HTR-8/SVneo (cell line): Measurements from ENCODE around the gene SNX32.
"Not testable (repeated sequence)": the region's sequence is repeated elsewhere in the genome, so short reads cannot be mapped to it uniquely, and the experiment has no call there.

ENCODE experiments used
- DNase-seq: peaks from one replicate; pipeline ENCODE4 v3.0.0; 2011; ENCODE audit warnings: low spot score, mixed read lengths; ENCODE audit not compliant: insufficient read length
- FAIRE-seq: peaks from 2 replicates; lab custom pipeline; 2011; peaks lifted over from hg19 to GRCh38; lab: Jason Lieb, UNC

The SNX32 gene

DNA sequence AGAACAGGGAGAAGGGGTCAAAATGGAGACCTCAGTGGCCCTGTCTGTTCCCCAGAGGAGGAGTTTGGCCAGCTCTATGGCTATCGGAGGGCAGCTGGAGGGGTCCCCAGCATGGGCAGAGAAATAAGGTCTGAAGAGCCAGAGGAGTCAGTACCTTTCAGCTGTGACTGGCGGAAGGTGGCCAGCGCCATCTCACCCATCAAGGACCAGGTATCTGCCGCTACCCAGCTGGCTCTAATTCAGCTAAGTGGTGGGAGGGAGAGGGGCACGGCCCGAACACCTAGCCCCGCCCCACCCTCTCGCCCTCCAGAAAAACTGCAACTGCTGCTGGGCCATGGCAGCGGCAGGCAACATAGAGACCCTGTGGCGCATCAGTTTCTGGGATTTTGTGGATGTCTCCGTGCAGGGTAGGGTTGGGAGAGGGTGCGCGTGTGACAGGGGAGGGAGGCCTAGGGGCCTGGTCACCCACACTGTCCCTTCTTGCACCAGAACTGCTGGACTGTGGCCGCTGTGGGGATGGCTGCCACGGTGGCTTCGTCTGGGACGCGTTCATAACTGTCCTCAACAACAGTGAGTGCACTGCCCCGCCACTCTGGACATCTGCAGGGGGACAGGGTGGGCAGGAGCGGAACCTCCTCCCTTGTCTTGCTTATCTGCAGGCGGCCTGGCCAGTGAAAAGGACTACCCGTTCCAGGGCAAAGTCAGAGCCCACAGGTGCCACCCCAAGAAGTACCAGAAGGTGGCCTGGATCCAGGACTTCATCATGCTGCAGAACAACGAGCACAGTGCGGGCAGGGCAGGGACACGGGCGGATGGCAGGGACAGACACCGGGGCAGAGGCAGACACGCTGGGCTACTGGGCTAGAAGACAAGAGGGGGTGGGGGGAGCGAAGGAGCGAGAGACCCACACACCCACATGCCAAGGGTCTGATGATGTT, 48.6 kb downstream of the SNX32 start:
- no peak for DNase-seq
- FAIRE-seq = peak; percentile 83

DNA sequence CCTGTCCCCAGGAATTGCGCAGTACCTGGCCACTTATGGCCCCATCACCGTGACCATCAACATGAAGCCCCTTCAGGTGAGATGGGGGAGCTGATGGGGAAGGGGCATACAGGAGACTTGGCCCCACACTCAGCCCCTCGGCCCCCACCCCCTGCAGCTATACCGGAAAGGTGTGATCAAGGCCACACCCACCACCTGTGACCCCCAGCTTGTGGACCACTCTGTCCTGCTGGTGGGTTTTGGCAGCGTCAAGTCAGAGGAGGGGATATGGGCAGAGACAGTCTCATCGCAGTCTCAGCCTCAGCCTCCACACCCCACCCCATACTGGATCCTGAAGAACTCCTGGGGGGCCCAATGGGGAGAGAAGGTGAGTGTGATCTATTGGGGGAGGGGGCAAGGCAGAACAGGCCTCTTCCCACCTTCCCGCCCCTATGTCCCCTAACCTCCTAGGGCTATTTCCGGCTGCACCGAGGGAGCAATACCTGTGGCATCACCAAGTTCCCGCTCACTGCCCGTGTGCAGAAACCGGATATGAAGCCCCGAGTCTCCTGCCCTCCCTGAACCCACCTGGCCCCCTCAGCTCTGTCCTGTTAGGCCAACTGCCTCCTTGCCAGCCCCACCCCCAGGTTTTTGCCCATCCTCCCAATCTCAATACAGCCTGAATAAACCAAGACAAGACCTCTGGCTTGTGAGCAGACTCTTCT, 49.4 kb downstream of the SNX32 start:
- FAIRE-seq (peak; percentile 46), DNase-seq (no peak)

DNA sequence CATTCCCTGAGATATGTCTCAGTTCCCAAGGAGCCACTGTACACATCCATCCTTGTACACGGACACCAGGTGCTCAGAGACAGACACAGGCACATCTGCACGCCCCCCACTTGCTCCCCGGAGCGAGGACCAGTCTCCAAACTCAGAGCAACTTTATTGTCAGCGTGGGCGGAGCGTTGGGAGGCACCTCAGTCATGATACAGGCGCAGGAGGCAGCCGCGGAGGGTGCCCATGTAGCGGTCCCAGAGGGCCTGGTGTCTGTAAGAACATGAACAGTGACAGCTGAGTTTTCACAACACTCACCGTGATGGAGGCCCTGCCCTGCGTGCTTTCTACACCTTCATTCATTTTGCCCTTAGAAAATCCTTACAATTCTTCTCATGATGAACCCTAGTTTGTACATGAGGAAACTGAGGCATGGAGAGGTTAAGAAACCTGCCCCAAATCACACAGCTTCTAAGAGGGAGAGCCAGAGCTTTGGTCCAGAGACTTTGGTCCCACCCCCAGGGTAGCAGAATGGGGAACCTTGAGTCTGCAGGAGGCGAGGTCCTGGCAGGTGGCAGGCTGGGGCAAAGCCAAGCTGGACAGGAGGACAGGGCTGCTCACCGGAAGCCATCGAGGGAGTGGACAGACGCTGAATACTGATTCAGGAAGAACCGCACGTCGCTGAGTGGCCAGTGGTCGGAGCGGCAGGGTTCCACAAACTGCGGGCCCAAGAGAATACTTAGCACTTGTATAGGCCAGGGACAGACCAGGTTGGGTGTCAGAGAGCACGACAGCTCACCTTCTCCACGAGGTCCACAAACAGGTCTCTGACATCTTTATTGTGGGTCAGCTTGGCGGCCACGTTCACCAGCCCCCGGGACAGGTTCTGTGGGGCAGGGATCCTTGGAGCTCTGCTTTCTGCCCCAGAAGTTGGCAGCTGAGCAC, 50.3 kb downstream of the SNX32 start:
- DNase-seq (no peak), FAIRE-seq (peak; percentile 4)

DNA sequence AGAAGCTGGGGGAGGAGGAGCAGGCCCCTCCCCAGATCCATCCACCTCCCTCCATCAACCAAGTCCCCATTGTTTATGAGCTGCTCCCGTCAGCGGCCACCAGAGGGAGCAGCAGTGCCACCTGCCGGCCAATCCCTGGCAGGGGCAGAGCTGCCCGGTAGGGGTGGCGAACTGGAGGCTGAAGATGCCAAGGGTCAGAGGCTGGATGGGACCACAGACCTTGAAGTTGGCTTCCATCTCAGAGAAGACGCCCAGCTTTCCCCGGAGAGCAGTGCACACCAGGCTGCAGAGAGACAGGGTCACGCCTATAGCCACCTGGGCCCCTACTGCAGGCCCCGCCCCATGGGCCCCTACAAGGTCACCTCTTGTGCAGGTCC, 50.9 kb downstream of the SNX32 start:
- peak; percentile 98 for FAIRE-seq

DNA sequence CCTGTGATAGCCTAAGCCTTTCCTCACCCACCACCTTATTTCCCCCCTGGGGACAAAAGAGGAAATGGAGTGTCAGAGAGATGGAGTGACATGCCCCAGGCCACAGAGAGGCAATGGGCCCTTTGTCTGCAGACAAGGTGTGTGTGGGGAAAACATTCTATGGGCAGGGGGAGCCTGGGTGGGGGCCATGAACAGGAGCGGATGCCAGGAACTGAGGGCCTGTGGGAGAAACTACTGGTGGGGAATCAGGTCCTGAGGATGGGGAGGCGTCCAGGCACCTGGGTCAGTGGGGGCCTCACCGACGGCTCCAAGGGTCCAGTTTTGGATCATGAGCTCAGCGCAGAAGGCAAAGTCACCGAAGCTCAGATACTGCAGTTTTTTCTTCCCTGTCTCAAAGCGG, 51.5 kb downstream of the SNX32 start:
- DNase-seq (no peak), FAIRE-seq (peak; percentile 13)

More for the DNA sequence above, 50.9 kb downstream of the SNX32 start:
- peak; percentile 90 for DNase-seq

DNA sequence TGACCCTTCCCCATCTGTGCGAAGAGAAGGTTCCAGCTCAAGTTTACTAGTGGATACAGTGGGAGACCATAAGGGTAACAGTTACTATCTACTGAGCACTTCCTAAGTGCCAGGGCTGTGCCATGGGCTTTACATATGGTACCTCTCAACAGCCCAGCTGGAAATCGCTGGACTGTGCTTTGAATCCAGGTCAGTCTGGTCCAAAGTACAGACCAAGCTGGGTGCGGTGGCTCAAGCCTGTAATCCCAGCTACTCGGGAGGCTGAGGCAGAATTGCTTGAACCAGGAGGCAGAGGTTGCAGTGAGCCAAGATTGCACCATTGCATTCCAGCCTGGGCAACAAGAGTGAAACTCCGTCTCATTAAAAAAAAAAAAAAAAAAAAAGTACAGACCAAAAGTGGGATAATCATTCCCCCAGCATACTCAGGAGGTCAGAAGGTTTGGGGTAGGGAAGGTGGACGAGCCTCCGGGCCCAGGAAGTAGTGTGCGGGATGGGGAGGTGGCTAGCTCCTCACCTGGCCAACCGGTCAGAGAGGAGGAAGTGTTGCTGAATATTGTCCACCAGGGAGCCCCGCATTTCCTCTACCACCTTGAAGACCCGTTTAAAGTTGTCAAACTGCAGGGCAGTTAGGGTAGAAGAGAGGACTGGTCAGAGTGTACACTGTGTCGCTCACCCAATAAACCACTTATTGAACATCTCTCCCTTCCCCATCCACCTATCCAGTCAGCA, 52.2 kb downstream of the SNX32 start:
- DNase-seq (no peak), FAIRE-seq (no peak)

DNA sequence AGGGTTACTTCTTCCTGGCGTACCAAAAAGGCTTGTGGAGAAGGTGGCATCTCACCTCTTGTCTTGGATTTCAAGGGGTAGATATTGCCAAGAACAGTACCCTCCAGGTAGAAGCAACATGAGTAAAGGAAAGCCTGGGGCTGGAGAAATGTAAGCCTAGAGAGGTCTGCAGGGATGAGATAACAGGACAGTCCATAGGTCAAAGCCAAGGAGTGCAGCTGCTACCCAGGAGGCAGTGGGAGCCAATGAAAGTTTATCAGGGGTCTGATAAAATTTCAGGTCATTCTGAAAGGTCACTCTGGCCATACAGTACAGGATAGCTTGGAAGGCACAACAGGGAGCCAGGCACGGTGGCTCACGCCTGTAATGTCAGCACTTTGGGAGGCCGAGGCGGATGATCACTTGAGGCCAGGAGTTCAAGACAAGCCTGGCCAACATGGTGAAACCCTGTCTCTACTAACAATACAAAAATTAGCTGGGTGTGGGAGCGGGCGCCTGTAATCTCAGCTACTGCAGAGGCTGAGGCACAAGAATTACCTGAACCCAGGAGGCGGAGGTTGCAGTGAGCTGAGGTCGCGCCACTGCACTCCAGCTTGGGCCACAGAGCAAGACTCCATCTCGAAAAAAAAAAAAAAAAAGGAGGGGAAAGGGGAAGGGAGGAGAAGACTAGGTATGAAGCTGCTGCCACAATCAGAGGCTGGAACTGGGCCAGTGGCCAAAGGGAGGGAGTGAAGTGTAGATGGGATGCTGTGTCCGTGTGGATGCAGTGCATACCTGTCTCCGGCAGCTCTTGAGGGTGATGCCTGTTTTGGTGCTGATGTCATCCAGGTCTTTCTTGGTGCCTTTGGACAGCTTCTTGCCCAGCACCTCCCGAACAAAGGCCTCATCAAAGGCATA, 53.3 kb downstream of the SNX32 start:
- DNase-seq (no peak), FAIRE-seq (no peak)

DNA sequence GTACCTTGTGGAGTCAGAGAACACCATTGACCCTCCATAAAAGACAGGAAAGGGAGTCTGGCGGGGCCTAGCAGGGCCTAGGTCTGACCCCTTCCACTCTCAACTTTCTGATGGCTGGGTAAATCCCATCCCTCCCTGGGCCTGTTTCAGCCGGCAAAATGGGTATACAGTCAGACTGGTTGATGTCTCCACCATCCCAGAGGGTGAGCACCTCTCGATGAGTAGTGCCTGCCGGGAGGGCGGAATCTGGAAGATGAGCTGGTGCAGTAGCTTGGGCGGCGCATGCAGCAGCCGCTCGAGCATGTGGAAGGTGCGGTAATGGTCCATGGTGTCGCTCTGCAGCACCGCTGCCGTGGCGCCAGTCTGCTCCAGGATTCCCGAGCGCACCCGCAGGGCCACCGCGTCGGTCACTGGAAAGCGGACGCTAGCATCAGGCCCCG, 54.0 kb downstream of the SNX32 start:
- DNase-seq (no peak), FAIRE-seq (peak; percentile 20)

DNA sequence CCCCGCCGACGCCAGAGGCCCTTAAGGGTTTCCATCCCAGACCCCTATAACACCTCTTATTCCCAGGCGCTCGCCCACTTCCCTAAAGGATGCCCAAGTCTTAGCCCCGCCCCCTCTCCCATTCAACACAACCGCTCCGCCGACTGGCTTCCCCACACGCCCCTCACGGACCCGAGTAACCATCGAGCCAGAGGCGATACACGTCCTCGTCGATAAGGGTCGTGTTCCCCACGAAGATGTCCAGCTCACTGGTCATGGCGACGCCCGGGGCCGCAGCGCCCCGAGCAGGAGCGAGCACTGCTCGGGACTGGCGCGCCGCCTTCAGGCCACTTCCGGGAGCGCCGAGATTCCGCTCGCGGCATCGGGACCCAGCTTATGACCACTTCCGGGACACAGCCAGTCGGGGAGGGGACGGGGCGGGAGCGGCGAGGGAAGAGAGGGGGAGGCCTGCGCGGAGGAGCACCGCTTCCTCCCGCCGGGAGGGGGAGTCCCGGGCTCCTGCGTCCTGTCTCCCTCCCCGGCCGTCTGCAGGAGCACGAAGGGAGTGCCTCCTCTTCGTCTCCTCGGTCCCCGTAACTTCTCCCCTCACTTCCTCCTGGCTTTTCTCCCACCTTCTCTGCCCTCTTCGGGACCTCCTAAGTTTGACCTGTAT, 54.5 kb downstream of the SNX32 start, which contains the start of gene FIBP:
FIBP (minus strand) TSS at position 309 of the 652 bp plus-strand sequence; CDS start at position 256, 53 bp downstream.
- peak; percentile 99 for DNase-seq
- peak; percentile 98 for FAIRE-seq

DNA sequence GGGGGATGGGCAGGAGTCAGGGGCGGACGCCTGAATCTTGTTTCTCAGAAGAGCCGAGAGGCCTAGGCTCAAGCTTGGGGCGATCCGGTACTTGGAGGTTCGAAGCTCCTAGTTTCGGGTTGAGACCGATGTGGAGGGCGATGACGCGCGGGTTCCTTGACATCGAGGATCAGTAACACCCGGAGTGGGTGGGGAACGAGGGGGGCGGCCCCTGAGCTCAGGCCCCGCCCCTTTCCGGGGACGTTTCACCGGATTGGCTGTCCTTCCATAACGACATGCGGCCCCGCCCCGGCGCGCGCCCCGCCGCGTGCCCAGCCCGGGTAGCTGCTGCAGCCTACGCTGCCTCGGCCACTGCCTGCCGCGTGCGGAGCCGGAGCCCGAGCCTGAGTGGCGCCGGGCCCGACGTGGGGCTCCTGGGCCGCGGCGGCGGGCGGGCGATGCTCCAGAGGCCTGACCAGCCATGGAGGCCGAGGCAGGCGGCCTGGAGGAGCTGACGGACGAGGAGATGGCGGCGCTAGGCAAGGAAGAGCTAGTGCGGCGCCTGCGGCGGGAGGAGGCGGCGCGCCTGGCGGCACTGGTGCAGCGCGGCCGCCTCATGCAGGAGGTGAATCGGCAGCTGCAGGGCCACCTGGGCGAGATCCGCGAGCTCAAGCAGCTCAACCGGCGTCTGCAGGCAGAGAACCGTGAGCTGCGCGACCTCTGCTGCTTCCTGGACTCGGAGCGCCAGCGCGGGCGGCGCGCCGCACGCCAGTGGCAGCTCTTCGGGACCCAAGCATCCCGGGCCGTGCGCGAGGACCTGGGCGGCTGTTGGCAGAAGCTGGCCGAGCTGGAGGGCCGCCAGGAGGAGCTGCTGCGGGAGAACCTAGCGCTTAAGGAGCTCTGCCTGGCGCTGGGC, 56.8 kb downstream of the SNX32 start, which contains the start of gene CCDC85B:
CCDC85B (plus strand) TSS at position 350 of the 895 bp plus-strand sequence; CDS start at position 461, 111 bp downstream.
- FAIRE-seq = peak; percentile 95
- peak; percentile 98 for DNase-seq

DNA sequence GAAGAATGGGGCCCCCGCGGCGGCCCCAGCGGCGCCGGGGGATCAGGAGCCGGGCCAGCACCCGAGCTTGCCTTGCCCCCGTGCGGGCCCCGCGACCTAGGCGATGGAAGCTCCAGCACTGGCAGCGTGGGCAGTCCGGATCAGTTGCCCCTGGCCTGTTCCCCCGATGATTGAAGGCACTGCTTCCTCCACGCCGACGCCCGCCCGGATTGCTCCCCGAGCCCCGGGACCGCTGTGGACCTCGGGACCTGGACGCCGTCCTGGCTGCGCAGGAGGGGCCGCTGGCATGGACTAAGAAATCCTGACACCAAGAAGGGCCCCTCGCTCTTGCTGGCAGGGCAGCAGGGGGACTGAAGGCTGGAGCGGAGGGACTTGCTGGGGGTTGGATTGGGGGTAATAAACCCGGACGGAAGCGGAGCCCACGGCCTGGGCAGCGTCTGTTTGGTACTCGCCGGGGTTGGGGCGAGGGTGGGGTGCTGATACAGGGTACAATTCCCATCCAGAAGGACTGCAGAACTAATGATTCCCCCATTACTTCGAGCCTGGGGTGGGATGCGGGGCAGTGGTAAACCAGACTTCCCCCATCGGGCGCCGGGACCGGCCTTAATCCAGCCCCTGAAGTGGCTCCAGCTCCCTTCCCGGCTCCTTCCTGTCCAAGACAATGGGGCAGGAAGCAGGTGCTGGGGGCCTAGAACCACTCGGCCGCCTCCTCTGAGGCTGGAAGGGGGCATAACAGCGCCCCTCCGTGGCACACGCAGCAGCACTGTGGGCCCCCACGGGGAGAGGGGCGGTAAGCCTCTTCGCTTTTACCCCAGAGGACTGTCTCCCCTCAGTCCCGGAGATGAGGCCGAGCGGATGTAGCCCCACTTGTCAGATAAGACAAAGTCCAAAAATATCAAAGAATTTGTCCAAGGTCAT, 57.7 kb downstream of the SNX32 start:
- no peak for DNase-seq
- peak; percentile 23 for FAIRE-seq

DNA sequence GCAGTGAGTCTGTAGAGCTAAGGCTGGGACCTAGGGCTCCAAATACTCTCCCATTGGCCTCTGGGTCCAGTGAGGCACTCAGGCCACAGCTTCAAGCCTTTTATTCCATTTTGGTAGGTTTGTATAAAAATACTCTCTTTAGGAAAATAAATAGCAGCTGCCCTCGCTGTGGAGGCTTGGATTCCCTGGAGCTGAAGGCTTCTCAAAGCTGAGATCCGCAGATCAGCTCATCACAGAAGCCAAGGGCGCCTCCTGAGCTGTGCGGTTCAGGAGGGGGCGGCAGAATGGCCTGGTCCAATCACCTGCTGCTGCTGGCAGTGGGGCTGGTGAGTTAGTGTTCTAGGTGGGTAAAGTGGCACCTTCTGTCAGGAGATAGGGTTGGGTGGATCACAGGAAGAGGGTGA, 58.4 kb downstream of the SNX32 start:
- DNase-seq = not testable (repeated sequence)
- peak; percentile 76 for FAIRE-seq

DNA sequence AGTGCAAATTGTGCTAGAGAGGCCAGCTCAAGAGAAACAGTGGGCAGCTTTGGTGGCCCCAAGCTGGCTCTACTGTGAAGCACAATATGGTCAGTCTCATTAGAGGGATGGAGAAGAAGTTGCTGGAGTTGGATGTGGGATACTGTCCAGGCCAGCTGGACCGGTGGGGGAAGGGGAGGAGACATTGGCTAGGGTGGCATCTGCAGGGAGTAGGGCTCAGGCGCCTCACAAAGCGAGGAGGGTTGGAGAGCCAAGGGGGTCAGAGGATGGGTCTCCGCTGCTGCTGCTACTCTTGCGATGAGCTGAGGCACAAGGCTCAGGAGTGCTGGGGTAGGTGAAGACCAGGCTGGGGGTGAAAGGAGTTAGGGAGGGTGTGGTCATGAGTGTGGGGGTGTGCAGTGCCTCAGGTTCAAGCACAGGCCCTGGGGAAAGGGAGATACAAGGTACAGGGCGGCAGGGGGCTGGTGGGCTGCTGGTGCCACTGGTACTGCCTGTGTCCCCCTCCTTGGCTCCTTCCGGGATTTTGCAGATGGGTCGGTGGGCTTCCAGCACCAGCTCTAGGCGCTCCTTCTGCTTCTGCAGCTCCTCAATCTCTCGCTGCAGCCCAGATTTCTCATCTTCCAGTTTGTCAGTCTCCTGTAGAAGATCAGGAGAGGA, 59.0 kb downstream of the SNX32 start:
- DNase-seq (no peak), FAIRE-seq (peak; percentile 79)

DNA sequence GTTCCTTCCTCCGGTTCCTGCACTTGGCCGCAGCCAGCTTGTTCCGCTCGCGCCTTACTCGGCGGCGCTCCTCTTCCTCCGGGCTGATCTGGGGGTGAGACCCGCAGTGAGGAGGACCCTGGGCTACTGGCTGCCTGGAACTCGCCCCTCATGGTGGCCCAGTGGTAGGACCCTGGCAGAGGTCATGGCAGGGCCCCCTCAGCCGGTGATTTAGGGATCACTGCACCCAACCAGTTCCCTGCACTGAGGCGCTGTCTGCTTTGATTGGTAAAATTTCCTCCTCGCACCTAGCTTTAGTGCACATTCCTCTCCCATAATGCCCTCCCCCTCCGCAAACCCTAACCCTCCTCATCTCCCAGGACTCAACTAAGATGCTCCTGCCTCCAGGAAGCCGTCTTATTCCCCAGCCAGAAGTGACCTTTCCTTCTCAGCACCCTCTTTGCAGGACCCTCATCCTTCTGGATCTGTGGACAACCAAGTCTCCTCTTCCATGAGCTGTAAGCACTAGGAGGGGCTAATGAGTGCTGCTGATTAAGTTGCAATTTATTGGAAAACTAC, 60.4 kb downstream of the SNX32 start:
- FAIRE-seq (no peak), DNase-seq (no peak)

DNA sequence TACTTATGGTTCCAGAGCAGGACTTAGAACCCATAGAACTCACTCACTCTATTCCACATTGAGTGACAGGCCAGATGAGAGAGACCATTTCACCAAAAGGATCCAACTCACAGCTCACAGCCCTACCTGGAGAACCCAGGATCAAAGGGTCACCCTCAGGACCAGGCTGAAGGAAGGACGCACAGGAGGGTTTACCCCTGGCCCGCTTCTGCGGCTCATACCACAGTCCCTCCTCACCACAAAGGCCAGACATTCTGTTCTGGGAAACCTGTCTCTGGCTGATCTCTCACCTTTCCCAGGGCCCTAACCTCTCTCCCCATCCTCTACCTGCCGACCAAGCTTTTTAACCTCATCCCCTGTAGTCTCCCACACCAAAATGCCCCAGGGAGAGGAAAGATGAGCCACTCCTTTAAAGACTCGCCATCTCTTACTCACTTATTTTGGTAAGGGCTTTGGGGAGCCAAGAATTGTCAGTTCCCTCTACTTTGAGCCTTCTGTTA, 61.8 kb downstream of the SNX32 start:
- FAIRE-seq (no peak), DNase-seq (no peak)
